GM21529 (cell line): Measurements from ENCODE around the gene TREX2.

Experiments
- ATAC-seq: cut with Tn5 transposase; IDR thresholded peaks from one replicate; pipeline ENCODE4 v1.9.1; 2021; ENCODE audit not compliant: unreplicated experiment

The TREX2 gene

DNA sequence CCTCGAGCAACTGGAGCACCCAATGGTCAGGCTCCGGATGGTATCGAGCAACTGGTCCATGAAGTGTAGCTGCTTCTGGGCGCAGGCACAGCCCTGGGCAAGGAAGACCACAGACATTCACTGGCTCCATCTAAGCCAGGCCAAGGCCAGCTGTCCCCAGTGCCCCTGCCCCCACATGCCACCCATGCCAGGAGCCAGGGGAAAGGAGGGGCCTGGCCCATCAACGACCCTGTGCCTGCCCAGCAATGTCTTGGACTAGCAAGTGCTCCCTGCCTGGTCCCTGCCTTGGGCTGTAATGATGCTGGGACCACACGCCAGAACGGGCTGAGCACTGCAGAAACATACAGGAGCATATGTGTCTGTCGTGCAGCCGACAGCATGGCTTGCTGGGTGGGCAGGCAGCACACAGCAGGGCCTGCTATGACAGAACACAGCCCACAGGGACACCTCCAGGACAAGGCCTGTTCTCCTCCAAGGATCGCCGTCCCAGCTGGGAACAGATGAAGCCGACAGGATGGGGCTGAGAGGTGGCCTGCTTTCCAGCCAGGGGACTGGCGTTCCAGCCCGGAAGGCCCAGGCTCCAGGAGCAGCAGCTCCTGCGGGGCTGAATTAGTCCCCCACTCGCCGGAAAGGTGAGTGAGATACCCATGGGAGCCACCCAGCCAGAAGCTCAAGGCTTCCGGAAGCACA is 11.4 kb upstream of the TREX2 start:
- no peak for ATAC-seq

DNA sequence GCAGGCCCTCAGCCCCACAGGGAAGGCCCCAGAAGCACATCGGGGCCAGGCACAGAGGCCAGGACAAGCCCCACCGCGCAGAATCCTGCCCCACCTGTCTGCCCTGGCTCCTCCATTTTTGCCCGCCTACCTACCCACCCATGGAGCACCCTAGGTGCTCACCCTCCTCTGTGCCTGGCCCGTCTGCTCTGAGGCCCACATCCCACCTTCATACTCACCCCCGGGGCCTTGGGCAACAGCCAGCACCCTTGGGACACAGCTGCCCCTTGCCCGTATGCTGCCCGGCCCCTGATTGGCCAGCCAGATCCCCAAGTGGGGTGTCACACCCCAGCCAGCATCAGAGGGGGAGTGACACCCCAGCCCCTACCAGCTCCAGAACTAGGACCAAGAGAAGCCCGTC is 10.8 kb upstream of the TREX2 start:
- ATAC-seq: no peak

DNA sequence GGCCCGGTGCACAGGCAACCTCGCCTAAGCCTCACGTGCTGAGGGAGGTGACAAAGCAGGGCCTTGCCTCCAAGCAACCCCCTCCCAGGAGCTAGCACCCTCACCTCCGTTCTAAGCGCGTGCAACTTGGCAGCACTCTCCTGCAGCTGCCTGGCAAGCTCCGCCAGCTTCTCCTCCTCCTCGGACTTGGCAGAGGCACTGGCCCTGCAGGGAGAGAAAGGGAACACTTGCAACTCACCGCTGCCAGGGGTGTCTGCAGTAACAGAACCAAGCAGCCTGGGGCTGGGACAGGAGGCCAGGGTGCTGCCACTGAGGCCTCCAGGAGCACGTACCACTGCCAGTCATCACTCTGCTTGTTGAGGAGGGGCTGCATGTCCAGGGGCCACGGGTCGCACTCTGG is 10.3 kb upstream of the TREX2 start:
- ATAC-seq: no peak

DNA sequence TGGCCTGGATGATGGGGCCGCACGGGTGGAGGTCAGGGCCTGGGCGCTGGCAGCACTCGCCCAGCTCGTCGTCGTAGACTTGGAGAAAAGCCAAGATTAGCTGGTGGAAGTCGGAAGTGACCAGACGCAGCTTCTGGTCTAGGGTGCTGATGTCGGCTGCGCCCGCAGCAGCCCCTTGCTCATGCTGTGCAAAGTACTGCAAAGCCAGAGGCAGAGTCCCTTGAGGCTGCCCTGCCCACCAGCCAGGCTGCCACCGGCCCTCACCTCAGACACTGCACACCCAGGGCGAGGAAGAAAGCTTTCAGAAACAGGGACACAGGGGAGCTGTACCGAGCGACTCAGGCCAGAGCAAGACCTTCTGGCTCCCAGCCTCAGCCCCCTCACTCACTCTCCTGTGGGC is 9.7 kb upstream of the TREX2 start:
- ATAC-seq: no peak

DNA sequence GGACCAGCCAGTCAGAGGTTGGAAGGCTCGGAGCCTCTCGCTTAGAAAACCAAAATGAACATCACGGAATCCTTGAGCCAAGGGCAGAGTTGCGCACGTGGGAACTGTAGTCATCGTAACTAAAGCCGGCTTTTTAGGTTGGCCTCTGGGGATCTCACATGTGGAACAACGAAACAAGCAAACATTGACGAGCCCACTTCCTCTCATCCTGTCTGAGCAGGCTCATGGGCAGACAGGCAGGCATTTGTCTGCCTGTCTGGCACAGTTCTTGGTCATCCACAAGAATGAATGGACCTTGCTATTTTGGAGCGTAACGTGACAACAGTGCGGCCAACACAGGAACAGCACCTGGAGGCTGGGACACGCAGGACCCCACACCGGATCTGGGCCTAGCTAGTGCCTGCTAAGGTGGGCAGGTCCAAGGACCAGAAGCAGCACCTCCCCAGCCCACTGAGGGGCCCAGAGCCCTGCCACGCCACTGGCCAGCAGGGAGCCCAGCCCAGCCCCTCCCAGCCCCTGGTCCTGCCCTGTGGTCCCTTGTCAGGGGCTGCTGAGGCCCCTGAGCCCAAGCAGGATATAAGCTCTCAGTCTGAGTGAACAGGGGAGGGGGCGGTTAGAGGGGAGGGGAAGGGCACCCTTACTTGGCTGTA is 9.2 kb upstream of the TREX2 start:
- ATAC-seq: no peak

DNA sequence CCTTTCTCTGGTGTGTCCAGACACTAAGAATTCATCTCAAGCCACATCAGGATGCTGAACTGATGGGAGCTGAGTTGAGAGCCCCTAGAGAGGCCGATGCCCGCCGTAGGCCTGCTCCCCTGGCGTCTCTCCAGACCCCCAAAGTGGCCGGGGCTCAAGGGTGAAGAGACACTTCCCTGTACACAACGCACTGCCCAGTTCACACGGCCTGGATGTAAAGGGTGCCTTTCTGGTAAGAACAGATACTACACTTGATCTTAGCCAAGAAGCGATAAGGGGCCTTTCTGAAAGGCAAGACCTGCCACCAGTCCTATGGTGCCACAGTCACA is 5.1 kb upstream of the TREX2 start:
- ATAC-seq: no peak

DNA sequence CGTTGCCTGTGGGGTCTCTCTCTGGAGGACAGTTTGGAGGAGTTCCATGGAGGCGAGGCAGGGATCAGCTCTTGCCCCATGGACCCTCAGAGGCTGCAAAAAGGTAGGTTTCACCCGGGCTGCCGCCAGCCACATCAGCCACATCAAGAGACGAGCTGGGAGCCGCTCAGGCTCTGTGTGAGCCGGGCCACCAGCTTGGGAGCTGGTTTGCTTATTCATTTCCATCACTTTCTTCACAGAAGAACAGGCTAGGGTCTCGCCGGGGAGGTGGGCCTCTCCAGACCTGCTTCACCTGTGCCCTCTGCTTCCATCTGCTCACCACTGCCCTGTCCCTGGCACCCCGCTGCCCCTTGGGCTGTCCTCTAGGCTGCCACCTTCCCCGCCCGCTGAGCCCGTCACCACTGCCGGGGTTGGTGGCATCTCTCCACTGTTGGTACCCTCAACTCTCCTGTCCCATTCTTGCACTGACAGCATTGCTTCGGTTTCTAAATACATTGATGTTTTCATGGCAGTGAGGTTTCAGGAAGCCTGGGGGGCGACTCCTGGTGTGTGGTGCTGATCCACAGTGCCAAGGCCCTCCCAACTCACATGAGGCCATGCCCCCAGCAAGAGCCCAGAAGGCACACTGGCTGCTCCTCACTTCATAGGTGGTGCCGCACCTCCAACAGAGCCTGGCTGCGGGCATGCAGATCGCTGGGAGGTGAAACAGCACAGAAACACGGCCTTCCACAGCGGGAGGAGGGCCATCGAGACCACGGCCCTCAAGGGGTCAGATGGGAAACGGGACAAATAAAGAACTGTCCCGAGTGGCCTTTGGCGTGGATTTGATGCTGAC is 4.5 kb upstream of the TREX2 start:
- ATAC-seq: no peak

DNA sequence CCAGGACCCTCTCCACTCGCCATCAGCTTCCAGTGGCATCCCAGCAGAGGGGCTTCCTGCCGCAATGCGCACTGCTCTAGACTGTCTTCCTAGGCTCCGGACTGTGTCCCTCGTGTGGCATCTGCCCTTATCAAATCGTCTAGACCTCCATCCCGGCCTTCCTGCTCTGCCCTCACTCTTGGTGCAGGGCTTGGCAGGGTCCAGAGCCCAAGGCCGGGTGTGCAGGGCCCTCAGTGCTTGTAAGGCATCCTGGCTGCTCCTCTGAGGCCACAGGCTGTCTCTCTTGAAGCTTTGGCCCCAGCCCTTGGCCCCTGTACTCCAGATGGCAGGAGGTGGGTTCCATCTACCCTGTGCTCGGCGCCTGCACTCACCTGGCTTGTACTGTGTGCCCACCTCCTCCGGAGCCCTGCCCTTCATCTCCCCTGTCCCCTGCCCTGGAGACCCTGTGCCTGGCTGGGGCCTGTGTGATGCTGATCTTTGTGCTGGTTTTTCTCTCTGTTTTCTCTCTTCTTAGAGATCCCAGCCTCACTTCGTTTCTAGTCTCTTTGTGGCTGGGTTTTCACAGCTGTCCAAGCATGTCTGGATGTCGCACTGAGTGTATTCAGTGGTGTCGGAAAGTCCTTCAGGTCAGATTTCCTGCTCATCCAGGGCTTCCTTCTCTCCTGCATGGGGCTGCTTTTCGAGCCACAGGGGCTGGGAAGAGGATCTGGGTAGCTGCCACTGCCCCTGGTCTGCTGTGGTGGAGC is 3.7 kb upstream of the TREX2 start:
- no peak for ATAC-seq

DNA sequence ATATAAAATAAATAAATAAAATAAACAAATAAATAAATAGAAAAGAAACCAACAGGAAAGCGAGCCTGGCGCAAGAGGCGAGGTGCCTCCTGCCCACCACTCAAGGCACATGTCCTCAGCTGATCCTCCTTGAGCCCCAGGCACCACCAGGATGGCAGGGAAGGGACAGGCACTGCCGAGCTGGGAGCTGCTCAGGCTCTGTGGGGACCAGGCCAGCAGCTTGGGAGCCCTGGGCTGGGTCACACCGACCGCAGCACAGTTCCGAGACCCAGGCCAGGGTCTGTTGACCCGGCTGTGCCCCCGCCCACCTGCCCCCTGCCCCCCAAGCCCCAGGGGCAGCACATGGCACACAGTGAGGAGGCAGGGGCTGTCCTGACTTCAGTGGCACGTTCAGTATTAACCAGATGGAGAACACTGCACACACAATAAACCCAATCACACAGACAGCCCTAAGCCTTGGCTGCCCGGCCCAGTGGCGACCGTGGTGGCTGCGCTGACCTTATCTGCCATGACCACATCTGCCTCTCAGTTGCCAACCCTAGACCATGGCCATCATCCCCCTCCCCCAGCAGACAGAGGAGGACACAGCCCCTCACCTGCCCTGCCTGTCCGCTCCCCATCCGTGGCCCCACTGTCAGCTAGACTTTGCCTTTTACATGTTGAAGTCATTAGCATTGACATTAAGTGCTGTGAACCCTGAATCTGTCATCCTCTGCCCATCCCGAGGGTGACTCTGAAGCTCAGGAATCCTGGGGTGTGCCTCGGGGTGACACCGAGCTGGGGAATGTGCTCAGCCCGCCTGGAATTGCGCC is 2.9 kb upstream of the TREX2 start:
- ATAC-seq: no peak

DNA sequence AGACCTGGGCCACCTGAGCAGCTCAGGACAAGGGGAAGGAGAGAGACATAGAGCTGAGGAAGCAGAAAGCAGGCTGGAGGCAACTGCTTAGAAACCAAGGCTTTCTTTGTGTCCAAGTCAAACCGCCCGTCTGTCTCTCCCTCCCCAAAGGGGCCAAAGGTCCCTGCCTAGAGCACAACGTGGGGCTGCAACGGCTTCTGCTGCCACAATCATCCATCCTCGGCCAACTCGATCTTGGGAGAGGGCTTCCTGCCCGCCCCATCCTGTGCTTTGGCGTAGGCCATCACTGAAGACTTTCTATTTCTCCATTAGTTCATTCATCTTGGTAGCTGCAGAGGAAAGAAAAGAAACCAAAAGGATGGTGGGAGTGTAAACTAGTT is 1.7 kb upstream of the TREX2 start:
- ATAC-seq: no peak

DNA sequence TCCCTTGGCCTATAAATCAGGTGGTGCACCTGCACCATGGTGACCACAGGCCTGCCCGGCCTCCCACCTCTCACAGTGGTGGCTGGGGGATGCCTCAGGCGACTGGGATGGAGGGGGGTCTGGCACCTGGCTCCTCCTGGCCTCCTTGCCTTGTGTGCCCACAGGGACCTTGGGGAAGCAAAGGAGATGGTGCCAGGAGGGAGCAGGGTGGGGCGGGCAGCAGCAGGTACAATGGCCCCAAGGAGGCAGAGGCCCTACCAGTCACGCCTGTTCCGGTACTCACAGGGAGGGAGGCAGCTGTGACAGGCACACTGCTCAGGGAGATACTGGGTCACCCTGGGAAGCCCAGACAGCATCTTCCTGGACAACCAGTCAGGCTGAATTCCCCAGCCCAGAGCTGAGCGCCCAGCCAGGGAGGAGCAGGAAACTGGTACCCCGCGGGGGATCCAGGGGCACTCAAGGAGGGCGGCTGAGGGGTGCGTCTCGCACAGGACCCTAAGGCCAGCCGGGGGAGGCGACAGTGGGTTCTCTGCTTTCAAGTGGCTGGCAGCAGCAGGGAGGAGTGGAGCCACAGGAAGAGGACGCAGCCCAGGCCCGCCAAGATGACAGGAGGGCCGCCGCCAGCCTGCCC is 1.2 kb upstream of the TREX2 start:
- no peak for ATAC-seq

DNA sequence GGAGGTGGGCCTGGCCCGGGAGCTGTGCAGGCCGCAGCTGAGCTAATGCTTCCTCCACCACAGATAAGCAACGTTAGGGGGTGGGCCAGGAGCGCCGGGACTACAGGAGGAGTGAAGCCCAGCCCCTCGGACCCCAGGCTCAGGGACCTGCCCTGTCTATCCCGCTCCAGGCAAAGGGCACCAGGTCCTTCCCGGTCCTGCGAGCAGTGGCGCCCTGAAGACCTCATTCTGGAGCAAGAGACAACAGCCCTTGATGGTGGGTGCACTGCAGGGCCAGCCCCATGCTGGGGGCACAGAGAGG is 730 bp upstream of the TREX2 start:
- ATAC-seq: no peak

DNA sequence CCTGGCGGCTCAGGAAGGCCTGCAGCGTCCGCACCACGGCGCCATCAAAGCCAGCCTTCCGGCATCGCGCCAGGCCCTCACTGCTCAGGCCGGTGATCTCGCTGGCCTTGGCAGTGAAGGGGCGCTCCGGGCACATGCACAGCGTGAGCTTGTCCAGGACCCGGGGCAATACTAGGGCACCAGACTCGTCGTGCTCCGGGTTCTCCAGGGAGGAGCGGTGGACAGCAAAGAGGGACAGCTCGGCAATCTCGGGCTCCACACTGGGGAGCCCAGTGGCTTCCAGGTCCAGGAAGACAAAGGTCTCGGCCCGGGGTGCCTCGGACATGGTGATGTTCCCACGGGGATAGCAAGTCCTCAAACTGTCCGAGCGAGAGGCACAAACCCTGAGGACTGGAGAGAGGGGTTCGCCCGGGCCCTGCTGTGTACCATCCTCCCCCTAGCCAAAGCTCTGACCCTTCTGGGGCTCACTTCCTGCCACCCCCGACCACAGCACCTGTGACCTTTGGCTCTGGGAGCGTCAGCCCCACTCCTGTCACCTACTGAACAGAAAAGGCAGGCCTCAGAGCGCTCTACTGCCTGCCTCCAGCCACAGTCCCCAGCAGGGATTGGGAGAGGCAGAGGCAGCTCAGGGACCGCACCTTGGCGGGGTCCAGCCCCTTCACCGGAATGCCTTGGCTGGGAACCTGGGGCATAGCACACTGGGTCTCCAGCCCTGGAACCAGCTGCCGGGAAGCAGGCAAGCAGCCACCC is 575 bp downstream of the TREX2 start:
- ATAC-seq: no peak

DNA sequence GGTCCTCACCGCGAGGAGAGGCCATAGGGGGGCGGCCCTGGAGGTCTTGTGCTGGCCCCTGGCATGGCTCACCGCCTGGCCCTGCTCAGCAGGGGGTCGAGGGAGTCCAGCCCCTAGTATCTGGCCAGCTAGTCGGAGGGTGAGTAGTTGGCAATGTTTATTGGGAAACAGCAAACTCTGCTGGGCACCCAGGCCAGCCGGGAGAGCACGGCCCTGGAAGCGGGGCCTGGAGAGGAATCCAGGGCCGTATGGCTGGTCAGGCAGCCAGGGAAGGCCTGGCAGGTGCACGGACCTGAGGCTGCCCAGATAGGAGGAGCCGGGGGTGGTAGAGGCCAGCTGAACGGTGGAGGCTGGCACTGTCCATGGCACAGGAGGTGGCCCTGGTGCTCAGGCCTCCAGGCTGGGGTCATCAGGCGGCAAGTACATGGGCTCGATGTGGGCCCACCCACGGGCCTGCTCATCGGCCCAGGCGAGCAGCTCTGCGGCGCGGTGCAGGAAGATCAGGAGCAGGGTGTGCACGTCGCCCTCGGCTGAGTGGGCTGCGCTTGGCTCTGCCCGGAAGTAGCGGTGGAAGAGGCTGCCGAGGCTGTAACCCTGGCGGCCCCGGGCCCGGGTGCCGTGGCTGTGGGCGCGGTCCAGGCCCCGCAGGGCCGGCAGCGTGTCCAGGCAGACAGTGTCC is 1.4 kb downstream of the TREX2 start:
- ATAC-seq: no peak

DNA sequence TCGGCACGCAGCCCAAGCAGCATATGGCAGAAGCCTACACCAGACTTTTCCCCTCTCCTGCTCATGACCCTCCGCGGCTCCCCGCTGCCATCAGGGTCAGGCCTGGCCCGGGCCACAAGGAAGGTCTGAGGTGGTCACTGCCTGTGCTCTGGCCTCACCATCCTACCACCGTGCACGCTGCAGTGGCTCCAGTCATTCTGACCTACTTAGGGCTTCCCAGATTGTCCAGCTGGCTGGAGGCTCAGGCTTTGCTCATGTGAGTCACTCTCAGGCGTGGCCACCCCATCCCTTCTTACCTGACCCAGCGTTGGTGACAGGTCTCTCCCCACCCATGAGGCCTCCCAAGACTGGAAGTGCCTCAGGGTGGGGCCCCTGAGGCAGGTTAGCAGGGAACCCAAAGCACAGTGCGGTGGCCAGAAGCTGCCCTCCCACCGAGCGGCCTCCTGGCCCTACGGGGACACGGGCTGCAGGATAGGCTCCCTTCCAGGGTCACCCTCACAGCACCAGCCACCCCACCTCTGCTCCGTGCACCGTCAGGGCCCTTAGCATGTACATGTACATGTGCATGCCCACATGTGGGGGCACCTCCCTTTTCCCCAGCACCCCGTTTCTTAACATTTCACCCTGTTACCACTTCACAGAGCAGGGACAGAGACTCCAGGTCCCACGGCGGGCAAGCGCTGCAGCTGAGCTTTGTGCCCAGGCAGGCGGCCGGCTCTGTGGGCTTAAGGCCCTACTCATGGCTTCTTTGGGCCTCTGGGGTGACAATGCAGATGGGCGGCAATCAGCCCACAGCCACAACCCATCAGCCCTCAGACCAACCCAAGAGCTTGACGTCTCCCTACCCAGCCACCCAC is 2.2 kb downstream of the TREX2 start:
- ATAC-seq: no peak

DNA sequence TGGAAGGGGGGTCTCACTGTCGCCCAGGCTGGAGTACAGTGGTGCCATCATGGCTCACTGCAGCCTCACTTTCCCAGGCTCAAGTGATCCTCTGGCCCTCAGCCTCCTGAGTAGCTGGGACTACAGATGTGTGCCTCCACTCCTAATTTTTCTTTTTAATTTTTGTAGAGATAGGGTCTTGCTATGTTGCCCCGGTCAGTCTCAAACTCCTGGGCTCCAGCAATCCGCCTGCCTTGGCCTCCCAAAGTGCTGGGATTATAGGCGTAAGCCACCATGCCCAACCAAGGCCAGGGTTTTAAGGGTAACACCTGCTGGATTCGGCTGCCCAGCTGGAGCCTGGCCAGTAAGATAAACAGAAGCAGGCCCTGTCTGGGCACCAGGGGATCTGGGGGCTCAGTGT is 3.4 kb downstream of the TREX2 start:
- ATAC-seq: no peak

DNA sequence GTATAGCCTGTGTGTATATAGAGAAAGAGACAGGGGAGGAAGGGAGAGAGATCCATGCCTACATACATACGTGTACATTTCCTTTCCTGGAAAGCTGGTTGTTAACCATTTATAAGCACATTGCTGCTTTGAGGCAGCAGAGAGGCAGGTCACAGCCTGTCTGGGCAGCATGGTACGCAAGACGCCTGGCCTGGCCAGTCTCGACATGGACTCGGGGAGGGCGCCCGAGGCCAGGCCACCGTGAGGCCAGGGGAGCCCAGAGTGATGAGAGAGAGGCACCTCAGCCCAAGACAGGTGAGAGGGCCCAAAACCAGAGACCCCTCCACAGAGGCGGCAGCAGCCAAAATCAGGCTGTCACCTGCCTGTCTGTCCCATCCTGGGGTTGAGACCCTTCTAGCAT is 3.9 kb downstream of the TREX2 start:
- ATAC-seq: no peak

DNA sequence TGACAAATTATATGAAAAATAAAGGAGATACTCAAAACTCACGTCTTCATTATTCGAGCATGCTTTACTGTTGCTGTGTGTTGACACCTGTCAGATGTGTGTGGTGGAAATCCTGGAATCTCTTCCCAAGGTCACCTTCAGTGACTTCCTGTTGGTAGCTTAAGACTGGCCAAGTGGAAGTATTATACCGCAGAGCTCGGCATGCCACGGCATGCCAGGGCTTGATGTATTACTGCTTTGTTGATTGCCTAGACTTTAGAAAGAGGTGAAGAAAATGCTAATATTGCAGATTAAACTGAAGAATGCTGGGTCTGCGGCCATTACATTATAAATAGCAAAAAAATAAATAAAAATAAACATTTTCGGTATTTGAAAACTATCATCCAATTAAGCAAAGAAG is 4.6 kb downstream of the TREX2 start:
- ATAC-seq: no peak
